LNCaP clone FGC (cell line): ENCODE measurements around the gene TRMT6.
A peak's percentile ranks its signal among the peaks of the same experiment; 100 is the strongest.

Experiments used
- DNase-seq: peaks from one replicate; pipeline ENCODE4 v3.0.0-alpha.2; 2011; ENCODE audit warnings: low read depth
- H3K4me3 ChIP-seq: 2 replicates; pipeline ENCODE4 v1.5.1; 2011; ENCODE audit warnings: mild to moderate bottlenecking, low read depth, low read length, control low read depth
- TF ChIP-seq, protein P1 (sequence below): IDR thresholded peaks from 2 replicates; pipeline ENCODE4 v1.5.1; 2012; ENCODE audit warnings: mild to moderate bottlenecking; ENCODE audit not compliant: control insufficient read depth, insufficient read depth; ENCODE audit errors: extremely low read depth

The TRMT6 gene, protein sequence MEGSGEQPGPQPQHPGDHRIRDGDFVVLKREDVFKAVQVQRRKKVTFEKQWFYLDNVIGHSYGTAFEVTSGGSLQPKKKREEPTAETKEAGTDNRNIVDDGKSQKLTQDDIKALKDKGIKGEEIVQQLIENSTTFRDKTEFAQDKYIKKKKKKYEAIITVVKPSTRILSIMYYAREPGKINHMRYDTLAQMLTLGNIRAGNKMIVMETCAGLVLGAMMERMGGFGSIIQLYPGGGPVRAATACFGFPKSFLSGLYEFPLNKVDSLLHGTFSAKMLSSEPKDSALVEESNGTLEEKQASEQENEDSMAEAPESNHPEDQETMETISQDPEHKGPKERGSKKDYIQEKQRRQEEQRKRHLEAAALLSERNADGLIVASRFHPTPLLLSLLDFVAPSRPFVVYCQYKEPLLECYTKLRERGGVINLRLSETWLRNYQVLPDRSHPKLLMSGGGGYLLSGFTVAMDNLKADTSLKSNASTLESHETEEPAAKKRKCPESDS

DNA sequence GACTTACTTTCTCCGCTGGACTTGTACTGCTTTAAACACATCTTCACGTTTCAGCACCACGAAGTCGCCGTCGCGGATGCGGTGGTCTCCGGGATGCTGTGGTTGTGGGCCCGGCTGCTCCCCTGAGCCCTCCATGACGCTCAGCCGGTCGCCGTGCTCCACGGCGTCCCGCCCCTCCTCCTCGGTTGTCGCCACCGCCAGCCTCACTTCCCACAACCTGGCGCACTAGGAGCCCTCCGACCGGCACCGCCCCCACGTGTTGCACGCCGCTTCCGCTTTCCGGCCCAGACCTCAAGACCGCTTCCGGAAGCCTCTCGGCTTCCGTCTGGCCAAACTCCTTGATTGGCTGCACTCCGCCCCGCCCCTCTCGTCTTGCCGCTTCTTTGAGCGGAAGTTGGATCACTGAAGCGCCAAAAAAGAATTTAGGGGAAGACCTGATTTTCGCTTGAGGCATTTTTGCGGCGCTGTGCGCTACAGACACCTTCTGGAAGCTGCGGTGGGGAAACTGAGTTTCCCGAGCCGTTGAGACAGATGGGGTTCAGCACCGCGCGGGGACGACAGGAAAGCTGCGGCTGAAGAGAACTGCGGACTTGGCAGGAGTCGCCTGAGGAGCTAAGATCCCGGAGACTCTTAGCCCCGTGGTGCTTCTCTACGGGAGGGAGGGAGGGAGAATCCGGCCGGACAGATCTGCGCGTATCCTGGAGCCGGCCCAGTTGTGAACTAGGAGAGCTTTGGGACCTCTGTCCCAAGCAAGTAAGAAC is at the start of gene TRMT6, which contains the start of gene MCM8:
Gene TRMT6, minus strand, starts transcription at position 263 of the 761 bp plus-strand sequence. Its CDS starts 128 bp downstream, at position 135.
Gene MCM8, plus strand, starts transcription at position 382 of the 761 bp plus-strand sequence. CDS start 1,364 bp downstream, outside the sequence.
- peak; percentile 95 for DNase-seq
- peak within 1 kb of the TSS; percentile 92 for H3K4me3 ChIP-seq
- TF ChIP-seq, protein P1, sequence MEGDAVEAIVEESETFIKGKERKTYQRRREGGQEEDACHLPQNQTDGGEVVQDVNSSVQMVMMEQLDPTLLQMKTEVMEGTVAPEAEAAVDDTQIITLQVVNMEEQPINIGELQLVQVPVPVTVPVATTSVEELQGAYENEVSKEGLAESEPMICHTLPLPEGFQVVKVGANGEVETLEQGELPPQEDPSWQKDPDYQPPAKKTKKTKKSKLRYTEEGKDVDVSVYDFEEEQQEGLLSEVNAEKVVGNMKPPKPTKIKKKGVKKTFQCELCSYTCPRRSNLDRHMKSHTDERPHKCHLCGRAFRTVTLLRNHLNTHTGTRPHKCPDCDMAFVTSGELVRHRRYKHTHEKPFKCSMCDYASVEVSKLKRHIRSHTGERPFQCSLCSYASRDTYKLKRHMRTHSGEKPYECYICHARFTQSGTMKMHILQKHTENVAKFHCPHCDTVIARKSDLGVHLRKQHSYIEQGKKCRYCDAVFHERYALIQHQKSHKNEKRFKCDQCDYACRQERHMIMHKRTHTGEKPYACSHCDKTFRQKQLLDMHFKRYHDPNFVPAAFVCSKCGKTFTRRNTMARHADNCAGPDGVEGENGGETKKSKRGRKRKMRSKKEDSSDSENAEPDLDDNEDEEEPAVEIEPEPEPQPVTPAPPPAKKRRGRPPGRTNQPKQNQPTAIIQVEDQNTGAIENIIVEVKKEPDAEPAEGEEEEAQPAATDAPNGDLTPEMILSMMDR: no peak

DNA sequence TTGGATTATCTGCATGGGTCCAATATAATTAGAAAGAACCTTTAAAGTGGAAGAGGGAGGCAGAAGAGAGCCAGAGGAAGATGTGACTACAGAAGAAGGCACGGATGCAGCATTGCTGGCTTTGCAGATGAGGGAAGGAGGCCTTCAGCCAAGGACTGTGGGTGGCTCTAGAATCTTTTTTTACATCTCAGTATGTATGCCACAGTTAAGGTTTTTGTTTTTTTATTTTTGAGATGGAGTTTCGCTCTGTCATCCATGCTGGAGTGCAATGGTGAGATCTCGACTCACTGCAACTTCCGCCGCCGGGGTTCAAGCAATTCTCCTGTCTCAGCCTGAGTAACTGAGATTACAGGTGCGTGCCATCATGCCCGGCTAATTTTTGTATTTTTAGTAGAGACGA is 49.5 kb upstream of the TRMT6 start:
- no peak overlapping the region for H3K4me3 ChIP-seq
- no peak for DNase-seq
- TF ChIP-seq, protein P1: no peak

DNA sequence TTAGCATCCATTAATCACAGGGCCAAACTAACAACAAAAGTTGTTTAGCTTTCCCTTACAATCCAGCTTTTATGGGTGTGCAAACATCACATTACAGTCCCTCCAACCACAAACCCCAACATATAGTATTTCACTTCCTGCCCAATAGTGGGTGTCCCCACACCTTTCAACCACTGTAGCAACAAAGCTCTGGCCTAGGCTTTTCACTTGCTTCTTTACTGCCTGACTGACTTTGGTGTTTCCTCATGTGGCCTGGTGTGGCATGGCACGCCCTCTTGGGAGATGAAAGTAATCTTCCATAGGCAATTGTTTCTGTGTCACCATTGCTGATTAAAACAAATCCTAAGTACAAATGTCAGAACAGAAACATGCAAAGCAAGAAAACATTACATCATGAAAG is 46.4 kb upstream of the TRMT6 start:
- no peak for DNase-seq
- TF ChIP-seq, protein P1: no peak
- H3K4me3 ChIP-seq: no peak overlapping the region

DNA sequence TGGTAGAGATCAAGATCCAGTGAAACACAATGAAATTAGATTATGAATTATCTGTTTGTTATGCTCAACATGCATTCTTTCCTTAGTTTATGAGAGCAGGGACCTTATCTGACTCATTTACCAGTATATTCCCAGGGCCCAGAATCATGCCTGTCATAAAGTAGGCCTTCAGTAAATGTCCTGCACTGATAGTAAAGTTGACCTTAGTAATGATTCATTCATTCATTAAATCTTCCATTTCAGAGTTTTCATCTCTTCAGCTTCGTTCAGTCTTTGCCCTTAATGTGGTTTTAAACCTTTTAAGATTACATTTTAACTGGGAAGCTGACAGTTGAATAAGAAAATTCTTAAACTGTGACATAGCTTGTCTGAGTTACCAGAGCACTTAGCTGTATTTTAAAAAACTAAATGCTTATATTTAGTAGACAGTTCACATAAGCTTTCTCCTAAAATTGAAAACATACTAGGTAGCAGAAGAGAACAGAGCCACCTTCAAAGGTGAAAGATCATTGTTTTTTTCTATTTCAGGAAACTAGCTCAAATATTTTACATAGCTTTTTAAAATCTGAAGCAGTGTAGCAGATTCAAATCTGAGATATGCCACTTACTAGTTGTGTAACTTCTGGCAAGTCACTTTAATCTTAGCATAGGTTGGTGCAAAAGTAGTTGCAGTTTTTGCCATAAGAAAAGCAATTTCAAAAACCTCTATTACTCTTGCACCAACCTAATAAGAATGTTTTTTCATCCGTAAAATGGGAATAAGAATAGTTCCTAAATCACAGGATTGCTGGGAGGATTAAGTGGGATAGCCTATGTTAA is 41.5 kb upstream of the TRMT6 start:
- no peak for DNase-seq
- TF ChIP-seq, protein P1: no peak

DNA sequence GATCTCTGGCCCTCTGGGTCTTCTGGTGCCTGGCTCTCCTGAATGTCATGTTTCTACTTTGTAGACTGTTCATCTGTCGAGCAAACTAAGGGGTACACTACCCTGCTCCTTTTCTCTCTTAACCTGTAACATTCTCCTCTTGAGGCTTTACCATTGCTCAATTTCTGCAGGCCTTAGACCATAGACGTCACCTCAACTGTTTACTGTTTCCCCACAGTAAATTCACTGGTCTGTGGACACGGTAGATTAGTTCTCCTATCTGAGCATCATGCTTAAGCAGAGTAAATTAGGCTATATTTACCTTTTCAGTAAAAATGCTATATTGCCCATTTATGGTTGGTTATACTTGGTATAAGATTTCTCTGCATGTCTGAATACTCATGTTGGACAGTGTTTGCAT is 40.6 kb upstream of the TRMT6 start:
- no peak overlapping the region for H3K4me3 ChIP-seq
- TF ChIP-seq, protein P1: no peak
- DNase-seq: no peak

More for the DNA sequence above, 41.5 kb upstream of the TRMT6 start:
- no peak overlapping the region for H3K4me3 ChIP-seq

DNA sequence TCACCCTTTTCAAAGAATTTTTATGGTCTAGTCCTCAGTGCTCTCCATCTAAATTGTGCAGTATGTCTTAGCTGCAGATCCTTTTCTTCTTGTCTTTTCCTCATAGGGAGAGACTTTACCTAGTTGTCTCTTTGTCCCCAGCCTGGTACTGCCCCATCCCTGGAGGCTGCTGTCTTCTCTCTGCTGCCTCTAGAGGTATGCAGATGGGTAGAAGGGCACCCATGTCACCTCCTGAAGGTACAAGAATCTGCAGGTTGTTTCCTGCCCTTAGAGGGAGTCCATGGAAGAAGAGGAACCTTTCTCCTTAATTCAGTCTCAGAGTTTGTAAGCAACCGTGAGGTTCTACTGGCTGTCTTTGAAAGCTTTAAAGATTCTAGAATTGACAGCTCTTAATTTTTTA is 39.2 kb upstream of the TRMT6 start:
- DNase-seq: no peak
- no peak overlapping the region for H3K4me3 ChIP-seq
- TF ChIP-seq, protein P1: no peak
